K562 (cell line): ENCODE measurements around the gene RRP7A. TPM values are rescaled to one million over a fixed set of nuclear protein-coding genes. Genes with fewer than 3 reads are reported as not detected.

Experiments
- ARID3B ChIP-seq: fragments of 250-450 bp; sonication (Bioruptor Pico); IDR thresholded peaks from 2 replicates; pipeline ENCODE4 v1.4.0; 2020; ENCODE audit warnings: borderline replicate concordance
- BRCA1 ChIP-seq, 2 experiments: fragments of 450-650 bp in 1 of 2; sonication (generic) in 1 of 2; formaldehyde crosslinking in 1 of 2; IDR thresholded peaks; 2 replicates each; pipeline versions ENCODE4 v1.5.0 to v1.6.1; 2017 to 2020; ENCODE audit warnings: mild to moderate bottlenecking in 1 of 2, missing genetic modification reagents in 1 of 2
- BRD9 ChIP-seq: fragments of 450-650 bp; IDR thresholded peaks from 2 replicates; pipeline ENCODE4 v1.6.1; 2018; ENCODE audit warnings: low read depth; ENCODE audit not compliant: partially characterized antibody
- DACH1 ChIP-seq: fragments of 450-650 bp; IDR thresholded peaks from 2 replicates; pipeline ENCODE4 v1.6.1; 2018; ENCODE audit not compliant: partially characterized antibody
- DEAF1 ChIP-seq: fragments of 450-650 bp; formaldehyde crosslinking; IDR thresholded peaks from 2 replicates; pipeline ENCODE4 v1.4.0; 2020; ENCODE audit warnings: mild to moderate bottlenecking, moderate library complexity
- EP300 ChIP-seq: IDR thresholded peaks from 2 replicates; pipeline ENCODE4 v1.6.1; 2012; ENCODE audit warnings: low read length, improper control_type of control experiment
- ETV1 ChIP-seq: fragments of 450-650 bp; conservative IDR thresholded peaks from 2 replicates; pipeline ENCODE4 v1.6.1; 2016; ENCODE audit warnings: missing genetic modification characterization, control low read depth, low read depth, missing compliant biosample characterization
- FOXM1 ChIP-seq, 2 experiments: fragments of 450-650 bp in 1 of 2; sonication (generic) in 1 of 2; formaldehyde crosslinking in 1 of 2; IDR thresholded peaks; 2 replicates each; pipeline versions ENCODE4 v1.6.1 to v1.9.0; 2017 to 2022; ENCODE audit warnings: low read depth in 2 of 2, mild to moderate bottlenecking in 2 of 2, missing genetic modification reagents in 1 of 2, moderate library complexity in 1 of 2
- KDM4B ChIP-seq, 2 experiments: fragments of 450-650 bp in 1 of 2; sonication (generic) in 1 of 2; IDR thresholded peaks; 2 replicates each; pipeline ENCODE4 v1.6.1; 2016 to 2017; ENCODE audit warnings: borderline replicate concordance in 2 of 2, antibody characterized with exemption in 1 of 2, low read depth in 1 of 2, mild to moderate bottlenecking in 1 of 2
- L3MBTL2 ChIP-seq: fragments of 450-650 bp; IDR thresholded peaks from 2 replicates; pipeline ENCODE4 v1.6.1; 2016; ENCODE audit warnings: mild to moderate bottlenecking, moderate library complexity
- MBD2 ChIP-seq: sonication (generic); IDR thresholded peaks from 2 replicates; pipeline ENCODE4 v1.6.1; 2016; ENCODE audit warnings: low read depth, borderline replicate concordance
- MYC ChIP-seq, 2 experiments: fragments of 250-450 bp in 1 of 2; sonication (Bioruptor Pico) in 1 of 2; IDR thresholded peaks; 2 replicates each; pipeline versions ENCODE4 v1.5.1 to v1.6.1; 2012 to 2021; ENCODE audit warnings: low read depth in 2 of 2, borderline replicate concordance in 1 of 2, improper control_type of control experiment in 1 of 2, low read length in 1 of 2, mild to moderate bottlenecking in 1 of 2, moderate library complexity in 1 of 2
- NRF1 ChIP-seq, 2 experiments: fragments of 450-650 bp; IDR thresholded peaks in 1 of 2; conservative IDR thresholded peaks in 1 of 2; 2 replicates each; pipeline ENCODE4 v1.6.1; 2014; ENCODE audit warnings: mild to moderate bottlenecking in 2 of 2
- PML ChIP-seq: IDR thresholded peaks from 2 replicates; pipeline ENCODE4 v1.6.1; 2012; ENCODE audit warnings: low read length, inconsistent platforms
- POLR3G ChIP-seq: IDR thresholded peaks from 2 replicates; pipeline ENCODE4 v1.6.1; 2011; ENCODE audit not compliant: insufficient read length, insufficient replicate concordance; ENCODE audit errors: extremely low read depth
- PPARD ChIP-seq: fragments of 250-450 bp; sonication (Bioruptor Pico); IDR thresholded peaks from 2 replicates; pipeline ENCODE4 v1.8.0; 2022; ENCODE audit warnings: inconsistent platforms, mild to moderate bottlenecking, moderate library complexity
- PREB ChIP-seq: sonication (generic); formaldehyde crosslinking; IDR thresholded peaks from 2 replicates; pipeline ENCODE4 v1.8.1; 2023; ENCODE audit warnings: mild to moderate bottlenecking, missing genetic modification reagents
- SMAD4 ChIP-seq: fragments of 250-450 bp; sonication (Bioruptor Pico); conservative IDR thresholded peaks from 2 replicates; pipeline ENCODE4 v1.8.0; 2021; ENCODE audit warnings: inconsistent platforms, mild to moderate bottlenecking, moderate library complexity
- TEAD4 ChIP-seq, 2 experiments: sonication (generic) in 1 of 2; formaldehyde crosslinking in 1 of 2; IDR thresholded peaks; 2 replicates each; pipeline versions ENCODE4 v1.6.1 to v1.8.0; 2012 to 2022; ENCODE audit warnings: borderline replicate concordance in 1 of 2, inconsistent platforms in 1 of 2, low read length in 1 of 2, mild to moderate bottlenecking in 1 of 2, missing genetic modification reagents in 1 of 2
- TFAP4 ChIP-seq: sonication (generic); formaldehyde crosslinking; IDR thresholded peaks from 2 replicates; pipeline ENCODE4 v1.8.0; 2022; ENCODE audit warnings: missing genetic modification reagents, mild to moderate bottlenecking, moderate library complexity, borderline replicate concordance
- TRIM24 ChIP-seq, 2 experiments: fragments of 450-650 bp; IDR thresholded peaks; 2 replicates each; pipeline ENCODE4 v1.6.1; 2016
- ZEB2 ChIP-seq: fragments of 450-650 bp; IDR thresholded peaks from 2 replicates; pipeline ENCODE4 v1.6.1; 2016
- ZNF583 ChIP-seq: fragments of 250-450 bp; sonication (Bioruptor Pico); IDR thresholded peaks from 2 replicates; pipeline ENCODE4 v1.4.0; 2020
- polyA plus RNA-seq, 8 experiments: library from polyadenylated mRNA; depleted of rRNA in 4 of 8; stranded (reverse) in 5 of 8; unstranded in 3 of 8; fragments of >200 nt; fragmentation: Nextera tagmentation in 2 of 8; fragmentation: Illumina TruSeq in 1 of 8; extraction: Ambion mirVana in 2 of 8; extraction: Trizol in 1 of 8; gene quantifications; 2 replicates each; pipeline versions ENCODE4 v1.2.1 to v1.2.3, GENCODE V29; 2011 to 2014; ENCODE audit warnings: inconsistent platforms in 1 of 8, missing spikeins in 1 of 8
- total RNA-seq, 7 experiments: library from RNA; depleted of rRNA in 6 of 7; stranded (reverse); fragments of >200 nt in 6 of 7; fragmentation: Illumina TruSeq in 2 of 7; extraction: Trizol in 2 of 7; gene quantifications; 2 replicates each; pipeline versions ENCODE4 v1.2.1 to v1.2.3, GENCODE V29; 2011 to 2021; ENCODE audit warnings: low replicate concordance in 1 of 7

Gene RRP7A
- total and polyA plus RNA-seq, 9 of the 15 experiments (the other 6 are each of a cell fraction or from before 2014, with no cell fraction given) = 3.4 to 74.1 (median 40.3) TPM

- 0 out of 2 replicates have a peak, but pooled peaks have one; percentile 21 for TF ChIP-seq MBD2
- no peak for TF ChIP-seq L3MBTL2
- 0 out of 2 replicates have a peak, but pooled peaks have one; percentile 7 for TF ChIP-seq MYC (IDR thresholded peaks at IDR 0.05; ENCODE audit: low read depth, low read length)
- no peak for TF ChIP-seq MYC (CRISPR knock-in tag; IDR thresholded peaks at IDR 0.05; ENCODE audit: borderline replicate concordance, low read depth)
- no peak for TF ChIP-seq POLR3G
- no peak for TF ChIP-seq ETV1 (tag)
- no peak for TF ChIP-seq ZNF583 (CRISPR knock-in tag)
- TF ChIP-seq DACH1 = peak; percentile 42
- TF ChIP-seq NRF1 (conservative IDR thresholded peaks at IDR 0.05 in 1 of 2, IDR thresholded peaks at IDR 0.05 in 1 of 2) = no peak
- TF ChIP-seq FOXM1 (IDR thresholded peaks at IDR 0.05; ENCODE audit: low read depth) = peak; percentile 90
- TF ChIP-seq FOXM1 (CRISPR knock-in tag; IDR thresholded peaks at IDR 0.05; ENCODE audit: low read depth) = no peak
- no peak for TF ChIP-seq PPARD (CRISPR knock-in tag)
- TF ChIP-seq DEAF1 = no peak
- peak; percentile 90 to 92 for TF ChIP-seq TRIM24 (IDR thresholded peaks at IDR 0.05)
- TF ChIP-seq EP300 = peak; percentile 77
- no peak for TF ChIP-seq ARID3B (CRISPR knock-in tag)
- TF ChIP-seq KDM4B (IDR thresholded peaks at IDR 0.05; ENCODE audit: borderline replicate concordance in 2 of 2, low read depth in 1 of 2) = no peak
- no peak for TF ChIP-seq PREB
- peak; percentile 90 for TF ChIP-seq TFAP4 (CRISPR knock-in tag)
- TF ChIP-seq ZEB2 = 0 out of 2 replicates have a peak, but pooled peaks have one; percentile 41
- peak; percentile 96 for TF ChIP-seq SMAD4
- no peak for TF ChIP-seq BRD9
- TF ChIP-seq PML = peak; percentile 73
- TF ChIP-seq TEAD4 (IDR thresholded peaks at IDR 0.05; ENCODE audit: low read length) = peak; percentile 94
- no peak for TF ChIP-seq TEAD4 (CRISPR knock-in tag; IDR thresholded peaks at IDR 0.05; ENCODE audit: borderline replicate concordance)
- no peak for TF ChIP-seq BRCA1 (IDR thresholded peaks at IDR 0.05)
- TF ChIP-seq BRCA1 (CRISPR knock-in tag; IDR thresholded peaks at IDR 0.05) = no peak
These were observed 57.6 kb downstream of the RRP7A start (continued) for GRCh38 chr22:42462016-42462415.
